Endothelial cell of umbilical vein (primary cell): Measurements from ENCODE around the gene MC1R. TPM values are rescaled to one million over a fixed set of nuclear protein-coding genes. Genes with fewer than 3 reads are reported as not detected.
"Not testable (repeated sequence)": the region's sequence is repeated elsewhere in the genome, so short reads cannot be mapped to it uniquely, and the experiment has no call there.

Experiments used
- BruUV-seq: library from RNA; stranded (reverse); fragments of 400-500 nt; replicated peaks from 2 replicates; lab custom pipeline; 2021; lab: Mats Ljungman, UMichigan
- CTCF ChIA-PET: fragments of 300-600, 350-600 bp; sonication (Branson Sonifier 250); formaldehyde crosslinking; loops from one replicate; lab custom pipeline; 2021; ENCODE audit warnings: antibody characterized with exemption, inconsistent platforms; lab: Charles Lee
- POLR2A ChIA-PET: fragments of 300-600, 350-600 bp; sonication (Branson Sonifier 250); formaldehyde crosslinking; loops from one replicate; lab custom pipeline; 2021; ENCODE audit warnings: antibody characterized with exemption, inconsistent platforms; lab: Charles Lee
- DNase-seq: peaks from one replicate; pipeline ENCODE4 v3.0.0-alpha.2; 2011; ENCODE audit warnings: low read depth, low spot score
- FAIRE-seq: peaks from 2 replicates; lab custom pipeline; 2011; peaks lifted over from hg19 to GRCh38; lab: Jason Lieb, UNC
- H2AFZ ChIP-seq: 2 replicates; pipeline ENCODE4 v1.6.0; 2012; ENCODE audit warnings: low read depth, low read length, control low read depth, inconsistent platforms
- H3K27ac ChIP-seq: 2 replicates; pipeline ENCODE4 v1.5.1; 2011; ENCODE audit warnings: low read depth, mild to moderate bottlenecking, control low read depth, low read length, moderate library complexity; ENCODE audit not compliant: insufficient read depth
- H3K27me3 ChIP-seq, 2 experiments: 2 replicates each; pipeline versions ENCODE4 v1.6.0 to v1.6.1; 2011; ENCODE audit warnings: low read length in 2 of 2, mixed read lengths in 1 of 2; ENCODE audit not compliant: control insufficient read depth in 2 of 2, insufficient read depth in 2 of 2
- H3K36me3 ChIP-seq, 2 experiments: 2 replicates in 1 of 2; 3 replicates in 1 of 2; pipeline ENCODE4 v1.5.1; 2011; ENCODE audit warnings: low read length in 2 of 2, mild to moderate bottlenecking in 1 of 2, moderate library complexity in 1 of 2; ENCODE audit not compliant: control insufficient read depth in 2 of 2, insufficient read depth in 2 of 2; ENCODE audit errors: extremely low read depth in 1 of 2
- H3K4me1 ChIP-seq: 3 replicates; pipeline ENCODE4 v1.5.1; 2011; ENCODE audit warnings: mild to moderate bottlenecking, low read length; ENCODE audit not compliant: control insufficient read depth, insufficient read depth; ENCODE audit errors: extremely low read depth
- H3K4me2 ChIP-seq: 2 replicates; pipeline ENCODE4 v1.6.1; 2011; ENCODE audit warnings: low read length, control low read depth, mixed read lengths; ENCODE audit not compliant: insufficient read depth
- H3K4me3 ChIP-seq, 3 experiments: fragments of 200-600 bp in 1 of 3; sonication (generic), shearing (Covaris generic) in 1 of 3; replicated peaks in 1 of 3; 2 replicates each; pipeline ENCODE4 v1.5.1; 2011 to 2016; ENCODE audit warnings: control low read depth in 3 of 3, low read length in 3 of 3, mild to moderate bottlenecking in 2 of 3, inconsistent platforms in 1 of 3, low read depth in 1 of 3, moderate library complexity in 1 of 3; ENCODE audit not compliant: insufficient read depth in 1 of 3
- H3K79me2 ChIP-seq: 2 replicates; pipeline ENCODE4 v1.6.0; 2012; ENCODE audit warnings: low read length, inconsistent platforms; ENCODE audit not compliant: control insufficient read depth, insufficient read depth
- H3K9ac ChIP-seq: replicated peaks from 2 replicates; pipeline ENCODE3; 2011; ENCODE audit warnings: low read length, control low read depth; ENCODE audit not compliant: insufficient read depth; ENCODE audit errors: extremely low read depth
- H3K9me1 ChIP-seq: replicated peaks from 3 replicates; pipeline ENCODE4 v1.6.0; 2011; ENCODE audit warnings: mild to moderate bottlenecking, low read length; ENCODE audit not compliant: control insufficient read depth, insufficient read depth; ENCODE audit errors: extremely low read depth
- H3K9me3 ChIP-seq: replicated peaks from 2 replicates; pipeline ENCODE4 v1.5.1; 2012; ENCODE audit warnings: low read length, inconsistent platforms; ENCODE audit not compliant: control insufficient read depth, insufficient read depth
- H4K20me1 ChIP-seq: replicated peaks from 2 replicates; pipeline ENCODE3; 2011; ENCODE audit warnings: mild to moderate bottlenecking, low read length; ENCODE audit not compliant: control insufficient read depth, insufficient read depth; ENCODE audit errors: extremely low read depth
- EZH2 ChIP-seq: IDR thresholded peaks from 2 replicates; pipeline ENCODE4 v1.6.1; 2012; ENCODE audit warnings: borderline replicate concordance, low read depth, mild to moderate bottlenecking, moderate library complexity, low read length, inconsistent platforms; ENCODE audit not compliant: severe bottlenecking
- FOS ChIP-seq: IDR thresholded peaks from 2 replicates; pipeline ENCODE4 v1.6.1; 2011; ENCODE audit warnings: mild to moderate bottlenecking, low read length, moderate library complexity, borderline replicate concordance; ENCODE audit not compliant: insufficient read depth
- POLR2AphosphoS5 ChIP-seq: IDR thresholded peaks from 2 replicates; pipeline ENCODE4 v1.6.1; 2012; ENCODE audit warnings: low read depth, mild to moderate bottlenecking, control low read depth, low read length, moderate library complexity; ENCODE audit not compliant: insufficient read depth
- dilution Hi-C: fragments of 300-500 bp; cut with MboI; formaldehyde crosslinking; loops from one replicate; pipeline ENCODE4 v1.15.0; 2019; ENCODE audit warnings: low sequenced_read_pairs; ENCODE audit not compliant: extremely low pct_ligation_motif_present
- intact Hi-C: fragments of 100-400 bp; cut with micrococcal nuclease; formaldehyde crosslinking; loops from one replicate; pipeline ENCODE4 v1.10.0; 2022
- polyA plus RNA-seq, 4 experiments: library from polyadenylated mRNA; depleted of rRNA in 3 of 4; stranded (reverse) in 3 of 4; unstranded in 1 of 4; fragments of >200 nt; gene quantifications; 2 replicates each; pipeline versions ENCODE4 v1.2.1 to v1.2.3, GENCODE V29; 2011 to 2012; ENCODE audit warnings: missing spikeins in 1 of 4
- total RNA-seq: library from RNA; stranded (reverse); gene quantifications from 2 replicates; pipeline ENCODE4 v1.2.3, GENCODE V29; 2021

Gene MC1R
- total and polyA plus RNA-seq, 2 donors (not counting 3 experiments of a cell fraction or from before 2014, with no cell fraction given) = 4.0 to 4.9 TPM

DNA sequence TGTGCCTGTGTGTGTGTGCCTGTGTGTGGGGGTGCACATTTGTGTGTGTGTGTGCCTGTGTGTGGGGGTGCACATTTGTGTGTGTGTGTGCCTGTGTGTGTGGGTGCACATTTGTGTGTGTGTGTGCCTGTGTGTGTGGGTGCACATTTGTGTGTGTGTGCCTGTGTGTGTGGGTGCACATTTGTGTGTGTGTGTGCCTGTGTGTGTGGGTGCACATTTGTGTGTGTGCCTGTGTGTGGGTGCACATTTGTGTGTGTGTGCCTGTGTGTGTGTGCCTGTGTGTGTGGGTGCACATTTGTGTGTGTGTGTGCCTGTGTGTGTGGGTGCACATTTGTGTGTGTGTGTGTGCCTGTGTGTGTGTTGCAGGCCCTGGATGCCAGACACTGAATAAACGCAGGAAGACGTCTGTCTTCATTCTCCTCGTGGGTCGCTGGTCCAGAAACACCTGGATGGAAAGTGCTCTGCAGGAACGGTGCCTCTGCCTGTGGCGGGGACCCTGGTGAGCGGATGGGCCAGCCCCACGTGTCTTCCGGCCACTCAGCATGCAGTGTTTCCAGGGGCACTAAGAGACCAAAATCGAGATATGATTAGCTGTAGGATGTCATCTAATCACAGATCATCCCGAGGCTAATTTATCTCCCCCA lies 3.9 kb upstream of the MC1R start:
- CTCF ChIA-PET, H3K9me1 ChIP-seq, DNase-seq, BruUV-seq, H3K79me2 ChIP-seq, FAIRE-seq, dilution Hi-C loops, H3K4me3 ChIP-seq, H2AFZ ChIP-seq, H4K20me1 ChIP-seq, H3K9me3 ChIP-seq, H3K4me2 ChIP-seq, POLR2A ChIA-PET, H3K27ac ChIP-seq, H3K27me3 ChIP-seq, intact Hi-C loops, H3K9ac ChIP-seq: not testable (repeated sequence)
- Histone ChIP-seq H3K36me3 (peaks cover 6 to 12% of the 10 kb centered on the region in 2 experiments), H3K4me1 (peaks cover 20% of the 10 kb centered on the region)

DNA sequence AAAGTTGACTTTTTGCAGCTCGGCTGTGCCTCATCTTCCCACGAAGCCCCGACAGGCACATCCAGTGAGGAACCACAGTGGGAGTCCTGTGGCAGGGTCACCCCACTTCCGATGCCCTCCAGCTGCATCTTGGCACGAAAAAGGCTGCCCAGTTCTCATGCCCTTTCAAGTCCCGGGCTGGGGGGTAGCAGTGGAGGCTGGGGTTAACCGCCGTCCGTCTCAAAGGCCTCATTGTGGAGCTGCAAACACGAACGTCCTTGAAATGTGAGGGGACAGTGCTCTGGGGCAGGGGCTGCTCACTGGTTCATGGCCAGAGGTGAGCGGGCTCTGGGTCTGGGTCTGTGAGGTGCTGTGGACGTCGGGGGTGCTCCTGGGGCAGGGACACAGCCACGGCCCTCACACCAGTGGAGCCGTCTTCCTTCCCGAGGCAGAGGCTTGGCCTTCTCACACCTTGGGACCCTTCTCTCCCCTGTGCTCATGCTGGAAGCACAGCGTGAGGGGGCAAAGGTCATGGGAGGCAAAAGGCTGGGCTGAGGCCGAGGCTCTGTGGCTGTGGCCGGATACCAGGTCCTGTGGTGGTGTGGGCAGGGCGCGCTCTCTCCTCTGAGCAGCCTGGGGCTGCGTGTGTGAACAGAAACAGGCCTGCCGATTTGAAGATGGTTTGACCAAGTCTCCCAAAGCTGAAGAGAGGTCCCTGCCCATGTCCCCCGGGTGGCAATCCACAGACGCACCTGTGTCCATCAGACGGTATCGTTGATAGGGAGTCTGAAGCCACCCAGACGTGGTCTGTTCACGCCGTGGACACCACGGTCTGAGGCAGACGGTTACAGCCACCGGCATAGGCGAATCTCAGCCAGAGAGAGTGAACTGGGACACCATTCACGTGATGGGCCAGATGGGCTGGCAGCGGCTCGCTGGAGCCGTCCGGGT lies 3.1 kb upstream of the MC1R start:
- Histone ChIP-seq H4K20me1 (no peaks in the 10 kb centered on the region), H3K9ac (no peak overlapping the region), H3K4me1 (peaks cover 19% of the 10 kb centered on the region), H3K9me3 (no peaks in the 10 kb centered on the region), H3K27ac (no peak overlapping the region), H3K27me3 (no peaks in the 10 kb centered on the region), H3K9me1 (no peaks in the 10 kb centered on the region), H3K79me2 (no peaks in the 10 kb centered on the region), H3K4me3 (no peak overlapping the region), H2AFZ (no peak overlapping the region), H3K4me2 (no peak overlapping the region), H3K36me3 (peaks cover 3 to 12% of the 10 kb centered on the region in 2 experiments)
- no peak for FAIRE-seq
- ChIA-PET POLR2A (no interaction called here), CTCF (no interaction called here)
- no peak for TF ChIP-seq POLR2AphosphoS5
- TF ChIP-seq EZH2 = no peak
- no peak for TF ChIP-seq FOS
- dilution Hi-C loops = no loop called here
- no TSS peak for BruUV-seq
- no peak for DNase-seq
- intact Hi-C loops = no loop called here
